NB4 (cell line): ENCODE measurements around the gene PRRC2C.
A peak's percentile ranks its signal among the peaks of the same experiment; 100 is the strongest.

Experiments
- DNase-seq: peaks from one replicate; pipeline ENCODE4 v3.0.0; 2010; ENCODE audit warnings: low read depth
- H3K4me3 ChIP-seq: one replicate; pipeline ENCODE4 v1.5.1; 2011; ENCODE audit warnings: mild to moderate bottlenecking, low read depth, low read length, moderate library complexity
- MAX ChIP-seq: IDR thresholded peaks from 2 replicates; pipeline ENCODE4 v1.6.1; 2011; ENCODE audit warnings: low read depth, low read length
- MYC ChIP-seq: IDR thresholded peaks from 2 replicates; pipeline ENCODE4 v1.6.1; 2011; ENCODE audit warnings: low read depth, low read length
- POLR2A ChIP-seq: IDR thresholded peaks from 2 replicates; pipeline ENCODE4 v1.6.1; 2011; ENCODE audit warnings: mild to moderate bottlenecking; ENCODE audit not compliant: insufficient read length; ENCODE audit errors: extremely low read depth
- TF ChIP-seq, protein P1 (sequence below): IDR thresholded peaks from one replicate; pipeline ENCODE4 v1.5.1; 2012; ENCODE audit warnings: low read depth, low read length

PRRC2C gene

DNA sequence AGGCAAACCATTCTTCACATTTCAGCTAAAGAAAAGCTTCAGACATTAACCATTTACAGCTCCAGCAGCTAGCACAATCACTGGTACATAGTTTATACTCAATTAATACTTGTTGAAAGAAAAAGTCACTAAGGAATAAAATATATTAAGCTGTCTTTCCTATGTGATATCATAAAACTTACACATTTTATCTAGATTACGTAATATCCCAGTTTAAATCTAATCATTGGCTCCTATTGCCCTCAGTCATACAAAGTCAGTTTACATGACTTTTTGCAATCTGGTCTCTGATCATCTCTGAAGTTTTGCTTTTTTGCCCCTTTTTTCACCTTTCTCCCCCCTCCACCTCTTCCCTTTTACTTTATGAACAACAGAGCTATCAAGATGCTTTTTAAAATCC lies 8.5 kb upstream of the PRRC2C start:
- TF ChIP-seq, protein P1, sequence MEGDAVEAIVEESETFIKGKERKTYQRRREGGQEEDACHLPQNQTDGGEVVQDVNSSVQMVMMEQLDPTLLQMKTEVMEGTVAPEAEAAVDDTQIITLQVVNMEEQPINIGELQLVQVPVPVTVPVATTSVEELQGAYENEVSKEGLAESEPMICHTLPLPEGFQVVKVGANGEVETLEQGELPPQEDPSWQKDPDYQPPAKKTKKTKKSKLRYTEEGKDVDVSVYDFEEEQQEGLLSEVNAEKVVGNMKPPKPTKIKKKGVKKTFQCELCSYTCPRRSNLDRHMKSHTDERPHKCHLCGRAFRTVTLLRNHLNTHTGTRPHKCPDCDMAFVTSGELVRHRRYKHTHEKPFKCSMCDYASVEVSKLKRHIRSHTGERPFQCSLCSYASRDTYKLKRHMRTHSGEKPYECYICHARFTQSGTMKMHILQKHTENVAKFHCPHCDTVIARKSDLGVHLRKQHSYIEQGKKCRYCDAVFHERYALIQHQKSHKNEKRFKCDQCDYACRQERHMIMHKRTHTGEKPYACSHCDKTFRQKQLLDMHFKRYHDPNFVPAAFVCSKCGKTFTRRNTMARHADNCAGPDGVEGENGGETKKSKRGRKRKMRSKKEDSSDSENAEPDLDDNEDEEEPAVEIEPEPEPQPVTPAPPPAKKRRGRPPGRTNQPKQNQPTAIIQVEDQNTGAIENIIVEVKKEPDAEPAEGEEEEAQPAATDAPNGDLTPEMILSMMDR, result no peak
- TF ChIP-seq MAX (no peak), MYC (no peak), POLR2A (no peak)
- H3K4me3 ChIP-seq, result no peak overlapping the region
- no peak for DNase-seq

DNA sequence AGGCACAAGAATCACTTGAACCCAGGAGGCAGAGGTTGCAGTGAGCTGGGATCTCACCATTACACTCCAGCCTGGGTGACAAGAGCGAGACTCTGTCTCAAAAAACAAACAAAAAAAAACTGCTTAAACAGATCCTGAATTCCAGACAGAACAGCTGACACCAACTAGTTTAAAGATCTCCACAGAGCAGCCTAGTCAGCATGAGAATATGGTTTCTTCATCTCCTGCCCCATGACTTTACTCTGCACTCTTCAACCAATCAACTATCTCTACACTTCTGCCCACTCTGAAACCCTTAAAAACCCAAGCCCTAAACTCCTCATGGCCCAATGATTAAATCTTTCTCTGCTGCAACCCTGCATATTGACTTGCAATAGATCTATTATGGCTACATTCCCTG lies 7.5 kb upstream of the PRRC2C start:
- no peak for DNase-seq
- TF ChIP-seq, protein P1, result no peak
- TF ChIP-seq MYC, result no peak
- no peak for TF ChIP-seq MAX
- TF ChIP-seq POLR2A, result no peak
- H3K4me3 ChIP-seq, result no peak overlapping the region

DNA sequence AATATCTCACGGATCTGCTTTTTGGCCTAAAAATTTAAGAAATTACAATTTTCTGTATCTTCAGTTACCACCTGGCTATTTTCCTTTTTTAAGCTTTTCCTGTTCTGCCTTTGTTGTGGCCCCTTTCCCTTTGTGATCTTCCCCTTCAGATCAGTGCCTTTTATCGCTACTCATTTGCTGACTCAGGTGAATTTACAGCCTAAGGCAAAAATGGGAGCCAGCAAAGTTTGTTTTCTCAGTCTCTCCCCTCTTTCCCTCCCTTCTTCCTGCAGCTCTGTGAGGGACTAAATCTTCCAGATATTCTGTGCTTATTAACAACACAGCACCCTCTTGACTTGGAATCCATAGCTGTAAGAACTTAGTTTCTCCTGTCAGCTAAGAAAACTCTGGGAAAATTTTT lies 5.3 kb upstream of the PRRC2C start:
- DNase-seq, result no peak
- no peak overlapping the region for H3K4me3 ChIP-seq
- TF ChIP-seq POLR2A (no peak), MAX (no peak), MYC (no peak)
- TF ChIP-seq, protein P1, result no peak

- peak overlapping the region; percentile 98 for H3K4me3 ChIP-seq
- no peak for DNase-seq
- TF ChIP-seq MAX (no peak), MYC (no peak), POLR2A (no peak)
- TF ChIP-seq, protein P1, result no peak
Measured at GRCh38 chr1:171484760-171485374, 463 bp upstream of the PRRC2C start.

GRCh38 chr1:171486048-171486519 lies 754 bp downstream of the PRRC2C start:
- H3K4me3 ChIP-seq, result peak overlapping the region; percentile 98
- no peak; the same call in 1 of the 2 replicates for TF ChIP-seq MAX
- TF ChIP-seq, protein P1, result no peak
- TF ChIP-seq MYC, result 0 out of 2 replicates have a peak, but pooled peaks have one; percentile 1
- DNase-seq, result peak; percentile 83

DNA sequence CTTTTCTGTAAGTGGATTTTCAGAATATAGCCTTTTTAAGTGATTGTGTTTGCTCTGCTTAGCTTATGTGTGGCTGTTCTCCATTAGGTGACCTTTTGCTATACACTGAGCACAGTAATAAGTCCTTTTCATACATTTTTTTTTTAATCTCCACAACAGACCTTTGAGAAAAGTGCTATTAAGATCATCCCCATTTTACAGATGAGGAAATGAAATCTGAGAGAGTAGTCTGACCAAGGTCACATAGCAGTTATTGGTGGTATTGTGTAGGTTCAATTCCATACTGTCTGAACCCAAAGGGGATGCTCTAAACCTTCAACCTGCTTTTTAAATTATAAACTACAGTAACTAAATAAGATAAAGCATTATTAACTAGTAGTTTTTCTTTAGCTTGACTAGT lies 1.7 kb downstream of the PRRC2C start:
- peak overlapping the region; percentile 98 for H3K4me3 ChIP-seq
- DNase-seq, result no peak
- TF ChIP-seq MYC (no peak), MAX (no peak), POLR2A (no peak)
- TF ChIP-seq, protein P1, result no peak
